B cell (primary cell): ENCODE data around the gene RNF207. TPM values are rescaled to one million over a fixed set of nuclear protein-coding genes. Genes with fewer than 3 reads are reported as not detected.
A peak's percentile ranks its signal among the peaks of the same experiment; 100 is the strongest.

Experiments
- ATAC-seq: fragments of 200-7000 bp; cut with Tn5 transposase; one replicate; pipeline ENCODE4 v1.10.0; 2021; ENCODE audit warnings: low read depth, mild to moderate bottlenecking, moderate number of reproducible peaks, moderate library complexity
- CTCF ChIA-PET: fragments of 350-600 bp; sonication (Branson Sonifier 250); formaldehyde crosslinking; loops from one replicate; lab custom pipeline; 2021; ENCODE audit warnings: antibody characterized with exemption, inconsistent platforms; lab: Charles Lee
- POLR2A ChIA-PET: fragments of 350-600 bp; sonication (Branson Sonifier 250); formaldehyde crosslinking; loops from one replicate; lab custom pipeline; 2021; ENCODE audit warnings: antibody characterized with exemption; lab: Charles Lee
- DNase-seq: peaks from one replicate; pipeline ENCODE4 v3.0.0; 2013
- H2AFZ ChIP-seq: 2 replicates; pipeline ENCODE4 v1.6.1; 2012; ENCODE audit warnings: mild to moderate bottlenecking, low read depth, low read length; ENCODE audit not compliant: insufficient read depth, poor library complexity, severe bottlenecking
- H3K27ac ChIP-seq, 2 donors: 1 replicate in 1 of 2; 2 replicates in 1 of 2; pipeline ENCODE4 v1.5.1; 2012 to 2013; ENCODE audit warnings: low read length in 2 of 2, mild to moderate bottlenecking in 2 of 2, moderate library complexity in 1 of 2
- H3K27me3 ChIP-seq, 4 experiments: fragments of 200-600 bp in 1 of 4; sonication (generic) in 1 of 4; replicated peaks in 1 of 4; 1 replicate in 2 of 4; 2 replicates in 2 of 4; pipeline versions ENCODE4 v1.6.1 to v1.7.0; 2013 to 2016; ENCODE audit warnings: low read length in 3 of 4, mild to moderate bottlenecking in 2 of 4, mixed read lengths in 1 of 4, moderate library complexity in 1 of 4; ENCODE audit not compliant: insufficient read depth in 4 of 4, control insufficient read depth in 3 of 4; ENCODE audit errors: control extremely low read depth in 1 of 4
- H3K36me3 ChIP-seq, 2 experiments: replicated peaks in 1 of 2; 1 replicate in 1 of 2; 2 replicates in 1 of 2; pipeline versions ENCODE4 v1.6.1 to v1.7.1; 2013; ENCODE audit warnings: low read length in 1 of 2; ENCODE audit not compliant: insufficient read depth in 2 of 2, control insufficient read depth in 1 of 2; ENCODE audit errors: control extremely low read depth in 1 of 2, extremely low read depth in 1 of 2
- H3K4me1 ChIP-seq, 2 donors: fragments of 200-600 bp in 1 of 2; sonication (generic) in 1 of 2; 1 replicate in 1 of 2; 2 replicates in 1 of 2; pipeline versions ENCODE4 v1.5.1 to v1.6.1; 2013 to 2017; ENCODE audit warnings: low read length in 2 of 2; ENCODE audit not compliant: control insufficient read depth in 2 of 2, insufficient read depth in 2 of 2
- H3K4me2 ChIP-seq: replicated peaks from 2 replicates; pipeline ENCODE3; 2012; ENCODE audit warnings: mild to moderate bottlenecking, low read depth, low read length; ENCODE audit not compliant: poor library complexity, severe bottlenecking
- H3K4me3 ChIP-seq, 5 experiments: fragments of 200-600 bp in 1 of 5; sonication (generic) in 1 of 5; 1 replicate in 3 of 5; 2 replicates in 2 of 5; pipeline versions ENCODE4 v1.5.1 to v1.7.0; 2011 to 2016; ENCODE audit warnings: low read length in 4 of 5, mild to moderate bottlenecking in 4 of 5, low read depth in 2 of 5, control low read depth in 1 of 5, moderate library complexity in 1 of 5; ENCODE audit not compliant: insufficient read depth in 1 of 5; ENCODE audit errors: control extremely low read depth in 1 of 5, extremely low read depth in 1 of 5
- H3K79me2 ChIP-seq: fragments of 200-600 bp; sonication (generic); one replicate; pipeline ENCODE4 v1.6.0; 2016; ENCODE audit warnings: low read length; ENCODE audit not compliant: control insufficient read depth, insufficient read depth
- H3K9ac ChIP-seq: fragments of 200-600 bp; sonication (generic); 2 replicates; pipeline ENCODE4 v1.6.1; 2017; ENCODE audit warnings: mild to moderate bottlenecking, low read length, moderate library complexity
- H3K9me3 ChIP-seq, 3 donors: one replicate each; pipeline versions ENCODE4 v1.6.1 to v1.7.1; 2013; ENCODE audit warnings: low read length in 2 of 3; ENCODE audit not compliant: control insufficient read depth in 2 of 3, insufficient read depth in 1 of 3; ENCODE audit errors: control extremely low read depth in 1 of 3
- H4K20me1 ChIP-seq: 2 replicates; pipeline ENCODE4 v1.6.0; 2012; ENCODE audit warnings: mild to moderate bottlenecking, low read length; ENCODE audit not compliant: insufficient read depth, control insufficient read depth, poor library complexity, severe bottlenecking
- H3K27ac Mint-ChIP-seq: one replicate; pipeline ENCODE4 v1.8.0; 2021; ENCODE audit warnings: mixed read lengths
- H3K27me3 Mint-ChIP-seq: one replicate; pipeline ENCODE4 v1.8.0; 2021; ENCODE audit warnings: mixed read lengths
- H3K4me1 Mint-ChIP-seq: one replicate; pipeline ENCODE4 v1.8.0; 2021; ENCODE audit warnings: mixed read lengths
- H3K4me3 Mint-ChIP-seq: one replicate; pipeline ENCODE4 v1.8.0; 2021; ENCODE audit warnings: mixed read lengths
- H3K9me3 Mint-ChIP-seq: one replicate; pipeline ENCODE4 v1.8.0; 2022; ENCODE audit warnings: mixed read lengths; ENCODE audit not compliant: insufficient read depth
- EZH2 ChIP-seq: IDR thresholded peaks from 2 replicates; pipeline ENCODE4 v1.6.1; 2012; ENCODE audit warnings: borderline replicate concordance, low read depth, mild to moderate bottlenecking, moderate library complexity, low read length; ENCODE audit not compliant: insufficient read depth, poor library complexity, severe bottlenecking
- WGBS: methylation state at CpG from one replicate; pipeline ENCODE4 v1.1.5; 2013; ENCODE audit warnings: missing lambda C conversion rate; ENCODE audit not compliant: insufficient coverage; 5-methylcytosine and 5-hydroxymethylcytosine counted together
- intact Hi-C: fragments of 100-400 bp; cut with micrococcal nuclease; formaldehyde crosslinking; loops from one replicate; pipeline ENCODE4 v1.10.0; 2022
- polyA plus RNA-seq: library from polyadenylated mRNA; depleted of rRNA; stranded (reverse); fragments of >200 nt; gene quantifications from 2 replicates; pipeline ENCODE4 v1.2.3, GENCODE V29; 2012
- total RNA-seq, 2 donors: library from RNA; stranded (reverse); fragments of 120-200 nt in 1 of 2; gene quantifications; 1 replicate in 1 of 2; 2 replicates in 1 of 2; pipeline versions ENCODE4 v1.2.3 to v1.2.4, GENCODE V29; 2013 to 2022
- TF ChIP-seq, protein P1 (sequence below): fragments of 200-600 bp; IDR thresholded peaks from one replicate; pipeline ENCODE4 v1.8.0; 2022; ENCODE audit warnings: antibody characterized with exemption, mild to moderate bottlenecking

RNF207 gene
- total and polyA plus RNA-seq, 2 donors (not counting 1 experiment from before 2014, with no cell fraction given): 1.5 to 6.8 TPM

- H3K4me2 ChIP-seq: peak overlapping the region; percentile 66
- H3K4me1 Mint-ChIP-seq: peaks cover 21% of the 10 kb centered on the region
These were observed 25.1 kb upstream of the RNF207 start for GRCh38 chr1:6180707-6181311.

DNA sequence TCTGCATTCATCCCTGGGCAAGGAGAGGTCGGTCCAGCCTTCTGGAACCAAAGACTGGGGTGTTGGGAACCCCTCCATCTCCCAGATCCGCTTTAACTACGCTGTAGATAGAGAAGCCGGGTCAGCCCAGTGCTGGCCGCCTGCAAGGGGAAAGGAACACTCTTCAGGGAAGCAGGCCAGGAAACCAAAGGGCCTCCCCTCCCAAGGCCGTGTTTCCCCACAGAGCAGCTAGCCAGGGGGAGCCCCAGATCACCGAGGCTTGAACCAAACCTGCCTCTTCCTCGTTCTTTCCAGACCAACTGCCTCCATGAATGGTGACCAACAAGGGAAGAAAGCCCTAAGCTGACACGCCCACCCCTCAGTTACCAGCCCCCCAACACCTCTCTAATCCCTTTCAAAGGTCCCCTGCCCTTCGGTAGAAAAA lies 24.6 kb upstream of the RNF207 start:
- H2AFZ ChIP-seq: no peak overlapping the region
- H4K20me1 ChIP-seq: peaks cover 6% of the 10 kb centered on the region
- no peak overlapping the region for H3K27ac ChIP-seq
- H3K4me3 ChIP-seq: no peak overlapping the region
- H3K27me3 ChIP-seq: peaks cover 0 to 41% (median 13%) of the 10 kb centered on the region in 4 experiments
- H3K4me1 ChIP-seq: peaks cover 18% of the 10 kb centered on the region in 2 donors
- TF ChIP-seq EZH2: no peak
- TF ChIP-seq, protein P1, sequence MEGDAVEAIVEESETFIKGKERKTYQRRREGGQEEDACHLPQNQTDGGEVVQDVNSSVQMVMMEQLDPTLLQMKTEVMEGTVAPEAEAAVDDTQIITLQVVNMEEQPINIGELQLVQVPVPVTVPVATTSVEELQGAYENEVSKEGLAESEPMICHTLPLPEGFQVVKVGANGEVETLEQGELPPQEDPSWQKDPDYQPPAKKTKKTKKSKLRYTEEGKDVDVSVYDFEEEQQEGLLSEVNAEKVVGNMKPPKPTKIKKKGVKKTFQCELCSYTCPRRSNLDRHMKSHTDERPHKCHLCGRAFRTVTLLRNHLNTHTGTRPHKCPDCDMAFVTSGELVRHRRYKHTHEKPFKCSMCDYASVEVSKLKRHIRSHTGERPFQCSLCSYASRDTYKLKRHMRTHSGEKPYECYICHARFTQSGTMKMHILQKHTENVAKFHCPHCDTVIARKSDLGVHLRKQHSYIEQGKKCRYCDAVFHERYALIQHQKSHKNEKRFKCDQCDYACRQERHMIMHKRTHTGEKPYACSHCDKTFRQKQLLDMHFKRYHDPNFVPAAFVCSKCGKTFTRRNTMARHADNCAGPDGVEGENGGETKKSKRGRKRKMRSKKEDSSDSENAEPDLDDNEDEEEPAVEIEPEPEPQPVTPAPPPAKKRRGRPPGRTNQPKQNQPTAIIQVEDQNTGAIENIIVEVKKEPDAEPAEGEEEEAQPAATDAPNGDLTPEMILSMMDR: no peak
- 8% methylated on average over 10 of the region's 10 CpGs for WGBS
- no peaks in the 10 kb centered on the region for H3K79me2 ChIP-seq
- ChIA-PET CTCF (no interaction called here), POLR2A (no interaction called here)
- Mint-ChIP-seq H3K27ac (no peak overlapping the region), H3K9me3 (no peaks in the 10 kb centered on the region), H3K4me1 (peaks cover 21% of the 10 kb centered on the region), H3K27me3 (peaks cover 34% of the 10 kb centered on the region), H3K4me3 (peak overlapping the region; percentile 74)
- ATAC-seq (no peak), DNase-seq (no peak)
- intact Hi-C loops: no loop called here
- H3K9ac ChIP-seq: no peak overlapping the region
- H3K36me3 ChIP-seq: peaks cover 0 to 11% of the 10 kb centered on the region in 2 experiments
- peaks cover 0 to 4% (median 0%) of the 10 kb centered on the region in 3 donors for H3K9me3 ChIP-seq
- H3K4me2 ChIP-seq: peak overlapping the region; percentile 66

More at GRCh38 chr1:6180707-6181311, 25.1 kb upstream of the RNF207 start:
- no peak overlapping the region for H3K4me3 ChIP-seq
- DNase-seq (peak; percentile 29), ATAC-seq (no peak)
- peaks cover 0 to 4% (median 0%) of the 10 kb centered on the region in 3 donors for H3K9me3 ChIP-seq
- intact Hi-C loops: no loop called here
- no peaks in the 10 kb centered on the region for H3K79me2 ChIP-seq
- H3K27me3 ChIP-seq: peaks cover 0 to 47% (median 13%) of the 10 kb centered on the region in 4 experiments
- H4K20me1 ChIP-seq: peaks cover 3% of the 10 kb centered on the region
- WGBS: 2% methylated on average over 34 of the region's 36 CpGs
- Mint-ChIP-seq H3K4me3 (peak overlapping the region; percentile 74), H3K27ac (no peak overlapping the region), H3K9me3 (no peaks in the 10 kb centered on the region), H3K27me3 (peaks cover 34% of the 10 kb centered on the region)
- CTCF ChIA-PET: no interaction called here
- H3K27ac ChIP-seq: no peak overlapping the region
- no peak overlapping the region for H3K9ac ChIP-seq
- POLR2A ChIA-PET: no interaction called here
- H3K36me3 ChIP-seq: peaks cover 0 to 8% of the 10 kb centered on the region in 2 experiments
- peak overlapping the region; percentile 16 for H2AFZ ChIP-seq
- TF ChIP-seq, protein P1: no peak
- TF ChIP-seq EZH2: no peak
- H3K4me1 ChIP-seq: peaks cover 18% of the 10 kb centered on the region in 2 donors
